Endothelial cell (in vitro differentiated cells): Measurements from ENCODE around the gene PRRX2. TPM values are rescaled to one million over a fixed set of nuclear protein-coding genes. Genes with fewer than 3 reads are reported as not detected.
A peak's percentile ranks its signal among the peaks of the same experiment; 100 is the strongest.

Experiments used
- DNase-seq: peaks from one replicate; pipeline ENCODE4 v3.0.0; 2021; ENCODE audit warnings: low spot score
- H3K27ac Mint-ChIP-seq: one replicate; pipeline ENCODE4 v1.8.0; 2021; ENCODE audit warnings: mixed read lengths, inconsistent platforms; ENCODE audit not compliant: unreplicated experiment
- H3K27me3 Mint-ChIP-seq: one replicate; pipeline ENCODE4 v1.8.0; 2021; ENCODE audit warnings: mild to moderate bottlenecking, moderate library complexity, mixed read lengths, inconsistent platforms; ENCODE audit not compliant: unreplicated experiment
- H3K36me3 Mint-ChIP-seq: one replicate; pipeline ENCODE4 v1.8.0; 2021; ENCODE audit warnings: mild to moderate bottlenecking, low read depth, mixed read lengths, inconsistent platforms; ENCODE audit not compliant: unreplicated experiment
- H3K4me1 Mint-ChIP-seq: one replicate; pipeline ENCODE4 v1.8.0; 2021; ENCODE audit warnings: mild to moderate bottlenecking, mixed read lengths, inconsistent platforms; ENCODE audit not compliant: unreplicated experiment
- H3K4me3 Mint-ChIP-seq: one replicate; pipeline ENCODE4 v1.8.0; 2021; ENCODE audit warnings: mild to moderate bottlenecking, mixed read lengths, inconsistent platforms; ENCODE audit not compliant: unreplicated experiment
- H3K9me3 Mint-ChIP-seq: one replicate; pipeline ENCODE4 v1.8.0; 2021; ENCODE audit warnings: mixed read lengths, inconsistent platforms; ENCODE audit not compliant: unreplicated experiment
- total RNA-seq: library from RNA; stranded (reverse); fragmentation: NEBNext Ultra II Directional; extraction: Animal tissue kit (Norgen Biotek cat#: 25700); gene quantifications from one replicate; pipeline ENCODE4 v1.2.1, GENCODE V29; 2021; ENCODE audit not compliant: unreplicated experiment
- TF ChIP-seq, protein P1 (sequence below): fragments of 200-600 bp; sonication (generic); IDR thresholded peaks from one replicate; pipeline ENCODE4 v1.5.0; 2021; ENCODE audit warnings: antibody characterized with exemption; ENCODE audit not compliant: unreplicated experiment

Gene PRRX2
- total RNA-seq, 1 donor from 2014 or later, result 0.21 TPM

DNA sequence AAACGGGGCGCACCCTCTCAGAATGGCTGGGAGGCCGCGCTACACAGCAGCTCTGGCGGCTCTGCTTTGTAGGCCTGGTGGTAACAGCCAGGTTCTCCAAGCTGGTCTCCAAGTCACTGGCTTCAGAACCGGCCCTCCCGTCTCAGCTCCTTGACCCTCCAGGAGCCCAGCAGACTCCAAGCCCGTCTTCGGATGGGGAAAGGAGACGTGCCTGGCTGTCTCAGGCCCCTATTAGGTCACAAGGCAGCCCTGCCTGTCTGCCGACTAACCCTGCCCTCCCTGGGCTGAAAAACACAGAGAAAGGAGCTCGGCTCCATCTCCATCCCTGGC lies 25.7 kb upstream of the PRRX2 start:
- Mint-ChIP-seq H3K9me3 (no peaks in the 10 kb centered on the region), H3K27ac (no peak overlapping the region), H3K27me3 (peaks cover 7% of the 10 kb centered on the region), H3K4me1 (peaks cover 7% of the 10 kb centered on the region), H3K36me3 (peaks cover 26% of the 10 kb centered on the region), H3K4me3 (peak overlapping the region; percentile 51)
- TF ChIP-seq, protein P1, sequence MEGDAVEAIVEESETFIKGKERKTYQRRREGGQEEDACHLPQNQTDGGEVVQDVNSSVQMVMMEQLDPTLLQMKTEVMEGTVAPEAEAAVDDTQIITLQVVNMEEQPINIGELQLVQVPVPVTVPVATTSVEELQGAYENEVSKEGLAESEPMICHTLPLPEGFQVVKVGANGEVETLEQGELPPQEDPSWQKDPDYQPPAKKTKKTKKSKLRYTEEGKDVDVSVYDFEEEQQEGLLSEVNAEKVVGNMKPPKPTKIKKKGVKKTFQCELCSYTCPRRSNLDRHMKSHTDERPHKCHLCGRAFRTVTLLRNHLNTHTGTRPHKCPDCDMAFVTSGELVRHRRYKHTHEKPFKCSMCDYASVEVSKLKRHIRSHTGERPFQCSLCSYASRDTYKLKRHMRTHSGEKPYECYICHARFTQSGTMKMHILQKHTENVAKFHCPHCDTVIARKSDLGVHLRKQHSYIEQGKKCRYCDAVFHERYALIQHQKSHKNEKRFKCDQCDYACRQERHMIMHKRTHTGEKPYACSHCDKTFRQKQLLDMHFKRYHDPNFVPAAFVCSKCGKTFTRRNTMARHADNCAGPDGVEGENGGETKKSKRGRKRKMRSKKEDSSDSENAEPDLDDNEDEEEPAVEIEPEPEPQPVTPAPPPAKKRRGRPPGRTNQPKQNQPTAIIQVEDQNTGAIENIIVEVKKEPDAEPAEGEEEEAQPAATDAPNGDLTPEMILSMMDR, result no peak
- DNase-seq, result no peak

DNA sequence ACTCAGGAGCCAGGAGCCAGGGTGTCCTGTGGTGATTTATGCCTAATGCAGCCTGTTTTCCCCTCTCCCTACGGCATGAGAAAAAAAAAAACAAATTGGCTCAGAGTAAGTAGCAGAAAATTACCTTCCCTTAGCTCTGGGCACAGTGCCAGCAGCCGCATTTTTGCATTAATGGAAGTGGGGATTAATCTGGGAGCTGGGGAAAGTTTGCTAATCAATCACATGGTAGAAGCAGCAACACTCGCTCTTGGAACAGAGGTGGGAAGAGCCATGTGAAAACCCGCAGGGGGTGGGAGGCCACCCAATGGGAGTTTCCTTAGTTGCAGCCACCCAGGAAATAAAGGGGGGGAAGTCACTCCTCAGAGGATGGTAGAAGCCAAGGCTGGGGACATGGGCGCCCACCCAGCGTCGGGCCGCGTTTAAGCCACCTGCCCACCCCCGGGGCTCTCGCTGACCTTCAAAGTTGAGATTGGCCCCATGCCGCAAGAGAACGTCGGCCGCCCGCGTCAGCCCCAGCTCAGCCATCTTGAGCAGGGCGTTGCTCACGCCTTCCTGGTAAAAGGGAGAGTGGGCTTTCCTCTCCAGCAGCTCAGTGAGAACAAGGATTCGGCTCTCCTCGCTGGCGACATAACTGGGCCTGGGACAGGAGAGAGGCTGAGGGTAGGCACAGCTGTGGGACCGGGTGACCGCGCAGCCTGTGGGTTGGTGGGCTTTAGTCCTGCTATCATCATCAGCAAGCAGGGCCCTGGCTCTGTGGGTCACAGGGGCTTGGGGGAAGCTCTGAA lies 25.2 kb upstream of the PRRX2 start:
- no peak for DNase-seq
- Mint-ChIP-seq H3K4me3 (peak overlapping the region; percentile 87), H3K27ac (no peak overlapping the region), H3K36me3 (peaks cover 21% of the 10 kb centered on the region), H3K4me1 (peaks cover 7% of the 10 kb centered on the region), H3K27me3 (peaks cover 7% of the 10 kb centered on the region), H3K9me3 (no peaks in the 10 kb centered on the region)
- TF ChIP-seq, protein P1, result no peak

DNA sequence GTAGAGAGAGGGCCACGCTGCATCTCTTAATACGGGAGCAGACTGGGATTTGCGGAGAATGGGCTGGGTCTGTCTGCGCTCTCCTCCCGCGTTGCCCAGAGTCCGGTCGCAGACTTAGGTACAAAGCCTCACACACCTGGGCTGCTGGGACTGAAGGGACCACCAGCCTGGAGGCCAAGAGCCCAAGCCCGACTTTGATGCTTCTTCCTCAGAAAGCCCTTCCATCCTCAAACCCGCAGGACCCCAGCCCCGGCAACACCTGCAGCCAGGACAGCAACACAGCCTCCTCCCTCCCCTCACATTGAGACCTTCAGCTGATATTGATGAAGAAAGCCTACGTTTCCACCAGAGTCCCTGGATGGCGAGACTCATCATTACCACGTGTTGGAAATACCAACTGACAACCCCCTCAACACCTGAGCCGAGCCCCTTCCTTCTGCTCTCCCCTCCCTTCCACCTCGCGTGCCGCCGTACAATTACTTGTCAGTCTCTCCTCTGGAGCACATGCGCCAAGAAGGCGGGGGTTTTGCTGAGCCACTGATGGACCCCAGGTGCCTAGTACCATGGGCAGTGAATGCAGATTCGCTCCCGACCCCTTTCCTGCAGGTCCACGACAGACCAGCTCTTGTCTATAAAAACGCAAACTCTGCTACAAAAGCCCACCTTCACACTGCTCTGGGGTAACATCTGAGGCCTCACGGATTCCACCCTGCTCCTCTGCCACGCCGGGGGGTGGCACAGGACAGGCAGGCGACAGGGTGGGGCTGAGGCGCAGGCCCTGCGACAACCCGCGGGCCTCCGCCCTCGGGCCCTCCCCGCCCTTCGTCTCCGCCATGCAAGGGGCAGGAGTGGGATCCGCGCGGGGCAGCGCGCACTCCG lies 24.3 kb upstream of the PRRX2 start:
- peaks cover 7% of the 10 kb centered on the region for H3K4me1 Mint-ChIP-seq
- TF ChIP-seq, protein P1, result no peak
- H3K27me3 Mint-ChIP-seq, result peaks cover 7% of the 10 kb centered on the region
- H3K4me3 Mint-ChIP-seq, result peak overlapping the region; percentile 87
- no peak for DNase-seq
- H3K9me3 Mint-ChIP-seq, result no peaks in the 10 kb centered on the region
- peak overlapping the region; percentile 21 for H3K27ac Mint-ChIP-seq
- H3K36me3 Mint-ChIP-seq, result peaks cover 17% of the 10 kb centered on the region

DNA sequence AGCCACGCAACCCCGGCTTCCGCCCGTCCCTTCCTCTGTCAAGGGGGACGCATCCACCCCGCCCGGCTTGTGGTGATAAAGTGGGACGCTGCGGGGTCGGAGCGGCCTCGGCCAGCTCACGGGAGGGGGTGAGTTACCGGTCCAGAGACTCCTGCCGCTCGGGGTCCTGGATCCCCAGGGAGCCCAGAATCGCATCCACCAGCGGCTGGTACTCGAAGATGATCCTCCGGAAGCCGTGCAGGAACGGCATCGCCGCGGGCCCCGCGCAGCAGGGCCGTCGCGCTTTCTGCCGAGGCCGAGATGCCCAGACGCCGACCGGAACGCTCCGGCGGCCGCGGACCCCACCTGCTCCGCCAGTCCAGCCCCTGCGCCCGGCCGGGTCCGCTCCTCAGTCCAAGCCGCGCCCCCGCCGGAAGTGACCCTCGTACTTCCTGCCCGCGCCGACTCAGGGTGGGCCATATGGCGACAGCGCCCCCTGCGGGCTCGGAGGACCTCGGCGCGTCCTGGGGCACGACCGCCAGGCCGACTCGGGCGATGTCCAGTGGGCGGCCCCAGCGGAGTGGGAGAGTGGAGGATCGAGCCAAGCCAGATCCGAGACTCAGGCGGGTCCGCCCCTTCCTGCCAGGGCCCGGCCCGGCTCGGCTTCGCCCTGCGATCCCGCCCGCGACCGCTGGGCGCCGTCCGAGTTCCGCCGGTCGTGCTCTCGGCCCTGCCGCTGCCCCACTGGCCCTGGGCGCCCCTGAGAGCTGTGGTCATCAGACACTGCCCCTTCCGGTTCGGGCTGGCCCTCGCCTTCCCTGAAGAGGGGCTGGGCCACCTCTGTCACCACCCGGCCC lies 23.5 kb upstream of the PRRX2 start, which contains the start of gene ASB6:
ASB6 (minus strand) TSS at position 402 of the 836 bp plus-strand sequence; CDS start at position 250, 152 bp downstream.
- peak; percentile 100 for DNase-seq
- Mint-ChIP-seq H3K27ac (peak within 1 kb of the TSS; percentile 61), H3K4me3 (peak within 1 kb of the TSS; percentile 89), H3K36me3 (peaks cover 17% of the 10 kb centered on the region), H3K4me1 (peaks cover 7% of the 10 kb centered on the region), H3K27me3 (peaks cover 13% of the 10 kb centered on the region), H3K9me3 (no peaks in the 10 kb centered on the region)
- TF ChIP-seq, protein P1, result peak; percentile 100
